H9 (cell line): ENCODE data around the gene TMCC1. TPM values are rescaled to one million over a fixed set of nuclear protein-coding genes. Genes with fewer than 3 reads are reported as not detected.

Experiments
- DNase-seq: peaks from one replicate; pipeline ENCODE4 v3.0.0-alpha.2; 2017
- H2AFZ ChIP-seq: one replicate; pipeline ENCODE4 v1.6.1; 2013; ENCODE audit warnings: mild to moderate bottlenecking, low read length, control low read depth, moderate library complexity
- H2AK5ac ChIP-seq: 2 replicates; pipeline ENCODE4 v1.6.1; 2013; ENCODE audit warnings: low read length, control low read depth, mixed read lengths; ENCODE audit not compliant: insufficient read length
- H2BK120ac ChIP-seq: one replicate; pipeline ENCODE4 v1.6.1; 2013; ENCODE audit warnings: low read depth, mild to moderate bottlenecking, low read length, control low read depth, inconsistent platforms; ENCODE audit not compliant: poor library complexity, severe bottlenecking
- H2BK12ac ChIP-seq: 2 replicates; pipeline ENCODE4 v1.6.1; 2013; ENCODE audit warnings: low read length, control low read depth, mixed read lengths, low read depth; ENCODE audit not compliant: insufficient read length
- H2BK15ac ChIP-seq: 2 replicates; pipeline ENCODE4 v1.6.1; 2013; ENCODE audit warnings: low read depth, low read length, control low read depth
- H2BK20ac ChIP-seq: one replicate; pipeline ENCODE4 v1.6.1; 2013; ENCODE audit warnings: low read depth, mild to moderate bottlenecking, low read length, control low read depth, inconsistent platforms; ENCODE audit not compliant: poor library complexity, severe bottlenecking
- H2BK5ac ChIP-seq: 2 replicates; pipeline ENCODE4 v1.6.1; 2013; ENCODE audit warnings: low read length, control low read depth, mixed read lengths; ENCODE audit not compliant: insufficient read length
- H3K14ac ChIP-seq: 2 replicates; pipeline ENCODE4 v1.6.1; 2013; ENCODE audit warnings: low read length, control low read depth; ENCODE audit not compliant: insufficient read depth
- H3K18ac ChIP-seq: 2 replicates; pipeline ENCODE4 v1.6.1; 2013; ENCODE audit warnings: low read depth, mild to moderate bottlenecking, mixed read lengths, low read length, control low read depth; ENCODE audit not compliant: insufficient read length
- H3K23ac ChIP-seq: 2 replicates; pipeline ENCODE4 v1.6.1; 2013; ENCODE audit warnings: low read length, control low read depth, mixed read lengths, low read depth; ENCODE audit not compliant: insufficient read length
- H3K23me2 ChIP-seq: 2 replicates; pipeline ENCODE4 v1.6.1; 2013; ENCODE audit warnings: low read depth, mild to moderate bottlenecking, mixed read lengths, low read length, control low read depth; ENCODE audit not compliant: insufficient read length, poor library complexity, severe bottlenecking
- H3K27ac ChIP-seq: 2 replicates; pipeline ENCODE4 v1.5.1; 2013; ENCODE audit warnings: low read length, control low read depth, mixed read lengths, low read depth; ENCODE audit not compliant: insufficient read length
- H3K27me3 ChIP-seq: 2 replicates; pipeline ENCODE4 v1.6.1; 2013; ENCODE audit warnings: low read length, control low read depth, inconsistent platforms; ENCODE audit not compliant: insufficient read depth
- H3K4ac ChIP-seq: 2 replicates; pipeline ENCODE4 v1.6.1; 2013; ENCODE audit warnings: low read depth, mild to moderate bottlenecking, control low read depth, inconsistent platforms, low read length, moderate library complexity
- H3K4me1 ChIP-seq: 2 replicates; pipeline ENCODE4 v1.6.1; 2013; ENCODE audit warnings: low read length, control low read depth, inconsistent platforms; ENCODE audit not compliant: insufficient read depth
- H3K4me2 ChIP-seq: 2 replicates; pipeline ENCODE4 v1.6.1; 2013; ENCODE audit warnings: low read length, control low read depth, mixed read lengths; ENCODE audit not compliant: insufficient read length, insufficient read depth
- H3K56ac ChIP-seq: 2 replicates; pipeline ENCODE4 v1.6.1; 2013; ENCODE audit warnings: low read depth, mild to moderate bottlenecking, mixed read lengths, low read length, control low read depth; ENCODE audit not compliant: insufficient read length
- H3K79me1 ChIP-seq: 2 replicates; pipeline ENCODE4 v1.6.1; 2013; ENCODE audit warnings: low read depth, mild to moderate bottlenecking, moderate library complexity, low read length, control low read depth, inconsistent platforms; ENCODE audit not compliant: insufficient read depth, poor library complexity, severe bottlenecking
- H3K79me2 ChIP-seq: 2 replicates; pipeline ENCODE4 v1.6.1; 2013; ENCODE audit warnings: low read length, control low read depth, inconsistent platforms; ENCODE audit not compliant: insufficient read depth
- H3K9ac ChIP-seq: 2 replicates; pipeline ENCODE4 v1.6.1; 2013; ENCODE audit warnings: low read length, control low read depth, mixed read lengths; ENCODE audit not compliant: insufficient read length; ENCODE audit errors: extremely low read depth
- H3K9me3 ChIP-seq: one replicate; pipeline ENCODE4 v1.6.1; 2013; ENCODE audit warnings: low read depth, low read length, inconsistent platforms; ENCODE audit not compliant: control insufficient read depth
- H3T11ph ChIP-seq: one replicate; pipeline ENCODE4 v1.6.1; 2013; ENCODE audit warnings: mild to moderate bottlenecking, low read length, control low read depth, inconsistent platforms
- H4K20me1 ChIP-seq: one replicate; pipeline ENCODE4 v1.6.1; 2013; ENCODE audit not compliant: control insufficient read depth, insufficient read length, insufficient read depth
- H4K5ac ChIP-seq: 2 replicates; pipeline ENCODE4 v1.6.1; 2013; ENCODE audit warnings: low read depth, mild to moderate bottlenecking, mixed read lengths, low read length, control low read depth; ENCODE audit not compliant: insufficient read length
- H4K8ac ChIP-seq: replicated peaks from 2 replicates; pipeline ENCODE4 v1.6.1; 2013; ENCODE audit warnings: low read length, control low read depth, mixed read lengths, low read depth; ENCODE audit not compliant: insufficient read length
- H4K91ac ChIP-seq: 2 replicates; pipeline ENCODE4 v1.6.1; 2013; ENCODE audit warnings: low read depth, mild to moderate bottlenecking, moderate library complexity, mixed read lengths, low read length, control low read depth; ENCODE audit not compliant: insufficient read length
- H3K27ac Mint-ChIP-seq, 3 experiments: 2 replicates in 2 of 3; 3 replicates in 1 of 3; pipeline ENCODE4 v1.8.0; 2020 to 2021; ENCODE audit warnings: mixed read lengths in 3 of 3, mild to moderate bottlenecking in 1 of 3, moderate library complexity in 1 of 3
- H3K27me3 Mint-ChIP-seq: 2 replicates; pipeline ENCODE4 v1.8.0; 2021; ENCODE audit warnings: low read depth, mild to moderate bottlenecking, moderate library complexity, mixed read lengths
- H3K36me3 Mint-ChIP-seq, 3 experiments: 2 replicates in 2 of 3; 3 replicates in 1 of 3; pipeline ENCODE4 v1.8.0; 2020 to 2021; ENCODE audit warnings: low read depth in 3 of 3, mixed read lengths in 3 of 3; ENCODE audit not compliant: insufficient read depth in 1 of 3
- H3K4me1 Mint-ChIP-seq, 2 experiments: 2 replicates each; pipeline ENCODE4 v1.8.0; 2020; ENCODE audit warnings: mixed read lengths in 2 of 2
- H3K4me3 Mint-ChIP-seq, 2 experiments: 2 replicates in 1 of 2; 3 replicates in 1 of 2; pipeline ENCODE4 v1.8.0; 2020 to 2021; ENCODE audit warnings: mild to moderate bottlenecking in 2 of 2, mixed read lengths in 2 of 2, moderate library complexity in 1 of 2
- H3K9me3 Mint-ChIP-seq, 2 experiments: 2 replicates in 1 of 2; 3 replicates in 1 of 2; pipeline ENCODE4 v1.8.0; 2020; ENCODE audit warnings: mild to moderate bottlenecking in 2 of 2, mixed read lengths in 2 of 2, moderate library complexity in 1 of 2
- CTCF ChIP-seq: fragments of 200-600 bp; sonication (generic); conservative IDR thresholded peaks from 3 replicates; pipeline ENCODE4 v1.8.0; 2021; ENCODE audit warnings: antibody characterized with exemption, mild to moderate bottlenecking
- WGBS: extraction: QIAGEN DNeasy Blood & Tissue Kit; methylation state at CpG from one replicate; pipeline ENCODE4 v1.1.7; 2013; ENCODE audit warnings: missing lambda C conversion rate, low lambda C conversion rate, mixed read lengths; ENCODE audit not compliant: insufficient read length; ENCODE audit errors: extremely low coverage; 5-methylcytosine and 5-hydroxymethylcytosine counted together
- total RNA-seq: library from RNA; stranded (reverse); gene quantifications from 2 replicates; pipeline ENCODE4 v1.2.1, GENCODE V29; 2021

The TMCC1 gene
- total RNA-seq, 1 experiment from 2014 or later, result 24.4 TPM

GRCh38 chr3:129673897-129674797 lies 219.4 kb downstream of the TMCC1 start:
- Mint-ChIP-seq H3K4me3 (no peak overlapping the region; a peak in 1 of 5 replicates), H3K36me3 (peaks cover 10 to 21% (median 17%) of the 10 kb centered on the region in 3 experiments; a peak in 6 of 7 replicates), H3K27me3 (no peaks in the 10 kb centered on the region), H3K4me1 (peaks cover 5 to 17% of the 10 kb centered on the region in 2 experiments; a peak in 3 of 4 replicates), H3K9me3 (no peaks in the 10 kb centered on the region), H3K27ac (peak overlapping the region; percentile 7 to 91 (median 11); a peak in 4 of 7 replicates)
- H4K91ac ChIP-seq, result no peak overlapping the region
- no peak overlapping the region for H4K8ac ChIP-seq
- no peak overlapping the region for H3K4ac ChIP-seq
- no peak overlapping the region for H3K23ac ChIP-seq
- H3T11ph ChIP-seq, result no peak overlapping the region
- no peak overlapping the region for H2AFZ ChIP-seq
- no peak for TF ChIP-seq CTCF
- no peak overlapping the region for H2BK120ac ChIP-seq
- no CpG with 5 or more reads among the region's 5 CpGs for WGBS
- H2BK12ac ChIP-seq, result no peak overlapping the region
- H2BK5ac ChIP-seq, result no peak overlapping the region
- H3K79me2 ChIP-seq, result no peaks in the 10 kb centered on the region
- H3K27me3 ChIP-seq, result no peaks in the 10 kb centered on the region
- no peak overlapping the region for H3K4me2 ChIP-seq
- H4K20me1 ChIP-seq, result no peaks in the 10 kb centered on the region
- H3K56ac ChIP-seq, result no peak overlapping the region
- H2BK20ac ChIP-seq, result no peak overlapping the region
- H3K9ac ChIP-seq, result no peak overlapping the region
- no peaks in the 10 kb centered on the region for H3K4me1 ChIP-seq
- H3K14ac ChIP-seq, result no peak overlapping the region
- H2BK15ac ChIP-seq, result no peak overlapping the region
- H2AK5ac ChIP-seq, result no peak overlapping the region
- H3K18ac ChIP-seq, result no peak overlapping the region
- no peak for DNase-seq
- no peak overlapping the region for H3K27ac ChIP-seq
- H3K23me2 ChIP-seq, result no peaks in the 10 kb centered on the region
- H3K9me3 ChIP-seq, result no peaks in the 10 kb centered on the region
- no peak overlapping the region for H4K5ac ChIP-seq
- H3K79me1 ChIP-seq, result no peaks in the 10 kb centered on the region
